SK-N-SH treated with all-trans-retinoic acid at 6 μM for 48 hours (cell line): Measurements from ENCODE around the gene LAMB3.

Source experiments
- ARNTL ChIP-seq: fragments of 450-650 bp; formaldehyde crosslinking; IDR thresholded peaks from 2 replicates; pipeline ENCODE4 v1.5.0; 2020; ENCODE audit warnings: low read depth, mild to moderate bottlenecking, moderate library complexity, borderline replicate concordance
- ESRRG ChIP-seq: fragments of 250-450 bp; sonication (Bioruptor Pico); IDR thresholded peaks from 2 replicates; pipeline ENCODE4 v1.6.1; 2021; ENCODE audit warnings: mild to moderate bottlenecking
- POU6F1 ChIP-seq: fragments of 250-450 bp; sonication (Bioruptor Pico); IDR thresholded peaks from 2 replicates; pipeline ENCODE4 v1.8.0; 2021; ENCODE audit warnings: low read depth, mild to moderate bottlenecking, moderate library complexity, borderline replicate concordance
- RARB ChIP-seq: fragments of 250-450 bp; sonication (Bioruptor Pico); IDR thresholded peaks from 2 replicates; pipeline ENCODE4 v1.8.0; 2021; ENCODE audit warnings: mild to moderate bottlenecking, moderate library complexity
- TCF4 ChIP-seq: fragments of 250-450 bp; sonication (Bioruptor Pico); IDR thresholded peaks from 2 replicates; pipeline ENCODE4 v1.8.0; 2021; ENCODE audit warnings: mild to moderate bottlenecking, moderate library complexity, borderline replicate concordance
- TSHZ2 ChIP-seq: fragments of 250-450 bp; sonication (Bioruptor Pico); IDR thresholded peaks from 2 replicates; pipeline ENCODE4 v1.5.0; 2020; ENCODE audit warnings: mild to moderate bottlenecking, moderate library complexity
- ZFP30 ChIP-seq: fragments of 450-650 bp; formaldehyde crosslinking; IDR thresholded peaks from 2 replicates; pipeline ENCODE4 v1.5.0; 2022; ENCODE audit warnings: mild to moderate bottlenecking, moderate library complexity
- TF ChIP-seq, protein P1 (sequence below): fragments of 250-450 bp; sonication (Bioruptor Pico); IDR thresholded peaks from 2 replicates; pipeline ENCODE4 v1.8.0; 2020; ENCODE audit warnings: mild to moderate bottlenecking, moderate library complexity, borderline replicate concordance
- TF ChIP-seq, protein P2 (sequence below): fragments of 250-450 bp; sonication (Bioruptor Pico); IDR thresholded peaks from 2 replicates; pipeline ENCODE4 v1.5.1; 2021; ENCODE audit warnings: mild to moderate bottlenecking, moderate library complexity

- TF ChIP-seq ZFP30 (CRISPR knock-in tag) (no peak), ARNTL (no peak), POU6F1 (CRISPR knock-in tag) (no peak), RARB (CRISPR knock-in tag) (no peak), ESRRG (no peak), TSHZ2 (CRISPR knock-in tag) (no peak), TCF4 (no peak)
- TF ChIP-seq, protein P1, sequence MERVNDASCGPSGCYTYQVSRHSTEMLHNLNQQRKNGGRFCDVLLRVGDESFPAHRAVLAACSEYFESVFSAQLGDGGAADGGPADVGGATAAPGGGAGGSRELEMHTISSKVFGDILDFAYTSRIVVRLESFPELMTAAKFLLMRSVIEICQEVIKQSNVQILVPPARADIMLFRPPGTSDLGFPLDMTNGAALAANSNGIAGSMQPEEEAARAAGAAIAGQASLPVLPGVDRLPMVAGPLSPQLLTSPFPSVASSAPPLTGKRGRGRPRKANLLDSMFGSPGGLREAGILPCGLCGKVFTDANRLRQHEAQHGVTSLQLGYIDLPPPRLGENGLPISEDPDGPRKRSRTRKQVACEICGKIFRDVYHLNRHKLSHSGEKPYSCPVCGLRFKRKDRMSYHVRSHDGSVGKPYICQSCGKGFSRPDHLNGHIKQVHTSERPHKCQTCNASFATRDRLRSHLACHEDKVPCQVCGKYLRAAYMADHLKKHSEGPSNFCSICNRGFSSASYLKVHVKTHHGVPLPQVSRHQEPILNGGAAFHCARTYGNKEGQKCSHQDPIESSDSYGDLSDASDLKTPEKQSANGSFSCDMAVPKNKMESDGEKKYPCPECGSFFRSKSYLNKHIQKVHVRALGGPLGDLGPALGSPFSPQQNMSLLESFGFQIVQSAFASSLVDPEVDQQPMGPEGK (CRISPR knock-in tag), result no peak
- TF ChIP-seq, protein P2, sequence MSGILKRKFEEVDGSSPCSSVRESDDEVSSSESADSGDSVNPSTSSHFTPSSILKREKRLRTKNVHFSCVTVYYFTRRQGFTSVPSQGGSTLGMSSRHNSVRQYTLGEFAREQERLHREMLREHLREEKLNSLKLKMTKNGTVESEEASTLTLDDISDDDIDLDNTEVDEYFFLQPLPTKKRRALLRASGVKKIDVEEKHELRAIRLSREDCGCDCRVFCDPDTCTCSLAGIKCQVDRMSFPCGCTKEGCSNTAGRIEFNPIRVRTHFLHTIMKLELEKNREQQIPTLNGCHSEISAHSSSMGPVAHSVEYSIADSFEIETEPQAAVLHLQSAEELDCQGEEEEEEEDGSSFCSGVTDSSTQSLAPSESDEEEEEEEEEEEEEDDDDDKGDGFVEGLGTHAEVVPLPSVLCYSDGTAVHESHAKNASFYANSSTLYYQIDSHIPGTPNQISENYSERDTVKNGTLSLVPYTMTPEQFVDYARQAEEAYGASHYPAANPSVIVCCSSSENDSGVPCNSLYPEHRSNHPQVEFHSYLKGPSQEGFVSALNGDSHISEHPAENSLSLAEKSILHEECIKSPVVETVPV (CRISPR knock-in tag), result no peak
Observed at GRCh38 chr1:209585672-209586071, 66.6 kb downstream of the LAMB3 start.
